DMS53 treated with DMSO at 0.1 percent for 48 hours (cell line): Measurements from ENCODE around the gene MCAM.

Experiments
- DNase-seq: peaks from one replicate; lab custom pipeline; 2025; ENCODE audit not compliant: unreplicated experiment; lab: John Stamatoyannopoulos, UW

Gene MCAM

GRCh38 chr11:119332111-119332765, 15.3 kb upstream of the MCAM start:
- DNase-seq, result no peak

- no peak for DNase-seq
Measured at GRCh38 chr11:119330237-119330636, 13.3 kb upstream of the MCAM start.

GRCh38 chr11:119329320-119329719, 12.4 kb upstream of the MCAM start:
- DNase-seq, result no peak

GRCh38 chr11:119324189-119324588, 7.3 kb upstream of the MCAM start:
- no peak for DNase-seq

GRCh38 chr11:119323532-119324033, 6.7 kb upstream of the MCAM start:
- DNase-seq, result peak; percentile 21

- DNase-seq, result no peak
Measured at GRCh38 chr11:119322921-119323531, 6.1 kb upstream of the MCAM start.

- peak; percentile 8 for DNase-seq
Measured at GRCh38 chr11:119322360-119322739, 5.4 kb upstream of the MCAM start.

GRCh38 chr11:119320776-119321524, 4.0 kb upstream of the MCAM start:
- DNase-seq, result peak; percentile 64

- no peak for DNase-seq
Measured at GRCh38 chr11:119320240-119320775, 3.4 kb upstream of the MCAM start.

GRCh38 chr11:119319700-119320239, 2.8 kb upstream of the MCAM start:
- DNase-seq, result no peak

- DNase-seq, result no peak
Measured at GRCh38 chr11:119319136-119319699, 2.3 kb upstream of the MCAM start.

- DNase-seq, result no peak
Measured at GRCh38 chr11:119318240-119319135, 1.6 kb upstream of the MCAM start.

GRCh38 chr11:119317592-119318239, 786 bp upstream of the MCAM start:
- DNase-seq, result no peak

- DNase-seq, result no peak
Measured at GRCh38 chr11:119316016-119316728, 758 bp downstream of the MCAM start.

- peak; percentile 67 for DNase-seq
Measured at GRCh38 chr11:119315131-119316015, 1.6 kb downstream of the MCAM start.

GRCh38 chr11:119314726-119315125, 2.2 kb downstream of the MCAM start:
- DNase-seq, result no peak

- no peak for DNase-seq
Measured at GRCh38 chr11:119310682-119311052, 6.3 kb downstream of the MCAM start.
